Measurements from ENCODE around the gene JMJD8.

The JMJD8 gene

GRCh38 chr16:709566-710499 lies 25.7 kb upstream of the JMJD8 start:
- peak; percentile 43 for DNase-seq (ENCODE audit: low spot score)

- no peak for DNase-seq (ENCODE audit: low spot score)
Observed at GRCh38 chr16:708959-709358, 24.8 kb upstream of the JMJD8 start.

GRCh38 chr16:708019-708418 lies 23.9 kb upstream of the JMJD8 start:
- no peak for DNase-seq (ENCODE audit: low spot score)

DNA sequence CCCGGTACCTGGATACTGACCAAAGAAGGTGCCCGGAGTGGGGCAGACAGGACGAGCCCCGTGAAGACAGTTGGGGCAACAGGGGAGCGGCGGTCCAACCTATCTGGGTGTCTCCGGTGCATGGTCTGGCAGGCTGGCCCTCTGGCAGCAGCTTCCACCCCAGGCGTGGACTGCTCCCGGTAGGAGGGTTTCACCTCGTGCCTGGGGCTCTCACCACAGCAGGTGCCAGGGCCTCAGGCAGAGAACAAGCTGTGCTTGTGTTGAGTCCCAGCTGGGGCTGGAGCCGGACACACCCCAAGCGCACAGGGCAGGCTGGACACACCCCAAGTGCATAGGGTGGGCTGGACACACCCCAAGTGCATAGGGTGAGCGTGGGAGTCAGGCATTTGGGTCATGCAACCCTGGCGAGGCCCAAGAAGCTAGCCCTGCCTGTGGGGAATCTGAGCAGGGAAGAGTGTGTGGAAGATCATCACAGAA lies 23.0 kb upstream of the JMJD8 start:
- no peak for DNase-seq (ENCODE audit: low spot score)

DNA sequence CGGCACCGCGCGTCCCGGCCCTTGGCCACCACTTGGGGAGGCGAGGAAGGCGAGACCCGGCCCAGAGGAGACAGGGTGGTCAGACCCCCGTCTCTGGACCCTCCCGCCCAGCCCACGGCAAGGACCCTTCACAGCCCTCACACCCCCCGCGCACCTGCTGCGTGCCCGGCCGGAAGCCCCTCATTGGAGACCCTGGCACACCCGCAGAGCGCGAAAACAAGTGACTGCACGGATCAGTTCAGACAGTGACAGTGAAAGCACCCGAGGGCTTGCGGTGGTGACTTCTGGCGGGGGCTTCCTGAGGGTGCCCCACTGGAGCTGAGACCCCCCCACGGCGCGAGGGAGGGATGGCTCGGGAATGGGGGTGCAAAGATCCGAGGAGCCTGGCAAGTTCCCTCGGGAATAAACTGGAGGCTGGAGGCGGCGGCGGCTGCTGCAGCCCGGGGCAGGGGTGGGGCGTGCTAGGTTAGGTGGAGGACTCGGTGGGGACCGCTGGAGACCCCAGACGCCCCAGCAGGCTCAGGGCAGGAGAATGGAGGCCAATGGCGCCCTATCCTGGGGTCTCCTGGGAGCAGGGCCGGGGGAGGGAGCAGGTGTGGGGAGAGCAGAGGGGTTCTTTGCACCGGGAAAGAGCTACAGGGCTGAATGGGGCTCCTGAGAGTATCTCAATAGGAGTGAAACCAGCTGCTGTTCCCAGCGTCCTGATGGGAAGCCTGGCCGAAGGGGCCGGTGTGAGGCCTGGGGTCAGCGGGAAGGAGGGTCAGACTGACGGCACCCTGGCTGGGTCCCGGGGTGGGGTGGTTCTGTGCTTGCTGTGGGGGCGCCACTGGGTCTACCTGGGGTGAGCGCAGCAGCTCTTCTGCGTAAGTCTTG lies 22.3 kb upstream of the JMJD8 start:
- no peak for DNase-seq (ENCODE audit: low spot score)

DNA sequence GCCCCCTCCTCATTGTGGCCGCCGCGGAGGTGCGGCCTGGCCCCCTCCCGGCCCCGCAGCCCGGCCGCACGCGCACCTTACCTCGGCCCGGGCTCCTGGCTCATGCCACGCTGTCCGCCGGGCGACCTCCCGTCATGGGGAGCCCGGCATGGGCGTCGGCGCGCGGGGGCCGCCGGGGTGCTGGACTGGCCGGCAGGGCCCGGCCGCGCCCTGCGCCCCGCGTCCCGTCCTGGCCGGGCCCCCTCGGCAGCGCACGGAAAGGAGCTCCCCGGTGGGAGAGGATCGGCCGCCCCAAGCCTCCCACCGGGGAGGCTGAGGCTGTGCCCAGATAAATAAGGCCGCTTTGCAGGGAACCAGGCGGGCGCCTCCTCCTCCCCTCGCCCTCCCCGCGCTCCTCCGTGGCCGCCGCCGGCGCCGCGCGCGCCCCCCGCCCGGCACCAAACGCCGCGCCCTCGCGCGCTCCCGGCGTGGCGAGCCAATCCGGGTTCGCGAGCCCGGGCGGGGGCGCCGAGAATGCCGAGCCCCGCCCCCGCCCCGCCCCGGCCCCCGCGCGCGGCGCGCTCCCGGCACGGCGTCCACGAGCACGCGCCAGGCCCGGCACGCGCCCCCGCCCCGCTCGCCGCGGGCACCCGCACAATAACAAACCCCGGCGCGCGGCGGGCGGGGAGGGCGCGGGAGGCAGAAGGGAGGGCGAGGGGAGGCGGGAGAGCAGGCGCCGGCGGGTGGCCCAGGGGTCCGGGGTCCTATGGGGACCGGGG lies 21.5 kb upstream of the JMJD8 start, which contains the start of gene FBXL16:
FBXL16 (minus strand) TSS at position 371 of the 758 bp plus-strand sequence. CDS start 8,396 bp downstream, outside the sequence.
- DNase-seq (ENCODE audit: low spot score), result no peak

DNA sequence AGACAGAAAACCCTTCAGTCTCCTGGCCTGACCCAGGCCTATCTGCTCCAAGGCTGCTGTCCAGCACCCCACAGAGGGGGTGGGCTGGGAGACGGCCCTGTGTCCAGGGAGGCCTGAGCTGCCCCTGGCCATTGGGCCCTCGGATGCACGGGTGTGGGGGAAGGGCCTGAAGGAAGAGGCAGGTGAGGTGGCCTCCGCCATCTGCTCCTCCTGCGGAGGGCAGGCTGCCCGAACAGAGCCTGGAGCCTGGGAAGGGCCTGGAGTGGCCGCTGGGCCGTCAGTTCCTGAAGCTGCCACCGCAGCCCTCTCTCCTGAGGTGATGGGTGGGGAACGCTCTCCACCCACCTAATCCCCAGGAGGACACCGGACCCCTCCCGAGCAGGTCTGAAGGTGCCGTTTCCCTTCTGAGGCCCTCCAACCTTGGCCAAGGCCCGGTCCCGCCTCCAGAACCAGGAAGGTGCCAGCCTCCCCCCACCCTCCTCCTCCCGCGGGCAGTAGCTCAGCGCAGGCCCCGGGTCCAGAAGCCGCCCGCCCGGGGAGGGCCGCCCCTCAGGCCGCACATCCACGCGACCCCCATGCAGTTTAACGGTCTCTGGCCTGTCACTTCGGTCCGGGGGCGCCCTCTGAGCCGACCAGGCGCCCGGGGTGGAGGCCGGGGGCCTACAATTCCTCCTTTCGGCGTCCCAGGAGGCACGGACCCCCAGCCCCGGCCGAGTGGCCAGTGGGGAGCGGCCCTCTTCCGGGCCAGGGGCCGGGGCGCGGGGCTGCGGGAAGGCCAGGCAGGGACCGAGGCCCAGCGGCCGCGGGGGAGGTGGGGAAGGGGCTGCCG lies 20.6 kb upstream of the JMJD8 start:
- DNase-seq (ENCODE audit: low spot score), result no peak

- no peak for DNase-seq (ENCODE audit: low spot score)
Observed at GRCh38 chr16:704047-704446, 19.9 kb upstream of the JMJD8 start.

DNA sequence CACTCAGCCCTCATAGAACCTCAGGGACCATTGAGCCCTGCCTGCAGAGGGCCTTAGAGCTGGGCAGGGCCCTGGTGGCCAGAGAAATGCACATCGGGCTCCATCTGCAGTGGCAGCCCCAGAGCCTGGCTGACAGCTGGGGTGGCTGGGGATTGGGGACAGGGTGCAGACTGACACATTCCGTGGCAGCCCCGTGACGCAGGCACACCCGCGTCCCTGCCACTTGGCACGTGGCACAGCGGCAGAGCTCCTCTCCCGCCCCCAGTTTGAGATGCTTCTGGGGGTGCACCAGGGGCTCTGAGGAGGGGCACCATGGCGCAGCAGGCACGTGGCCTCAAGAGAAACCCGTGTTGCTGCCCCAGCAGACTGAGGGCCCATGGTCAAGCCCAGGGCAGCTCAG lies 19.3 kb upstream of the JMJD8 start:
- no peak for DNase-seq (ENCODE audit: low spot score)

DNA sequence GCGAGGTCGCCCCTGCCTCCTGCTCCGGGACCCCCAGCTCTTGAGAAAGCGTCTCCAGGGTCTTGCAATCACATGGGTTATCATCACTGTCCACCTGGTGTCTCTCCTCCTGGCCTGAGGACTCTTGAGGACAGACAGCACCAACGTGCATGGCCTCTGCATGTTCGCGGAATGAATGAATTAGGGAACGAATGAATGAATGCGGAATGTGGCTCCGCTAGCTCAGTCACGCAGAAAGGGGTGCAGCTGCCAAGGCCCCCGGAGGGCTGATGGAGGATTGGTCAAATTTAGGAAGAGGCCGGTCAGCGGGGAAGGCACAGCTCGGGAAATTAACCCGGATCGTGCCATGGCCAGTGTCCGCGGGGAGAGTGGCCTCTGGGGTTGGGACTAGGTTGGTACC lies 18.2 kb upstream of the JMJD8 start:
- no peak for DNase-seq (ENCODE audit: low spot score)

DNA sequence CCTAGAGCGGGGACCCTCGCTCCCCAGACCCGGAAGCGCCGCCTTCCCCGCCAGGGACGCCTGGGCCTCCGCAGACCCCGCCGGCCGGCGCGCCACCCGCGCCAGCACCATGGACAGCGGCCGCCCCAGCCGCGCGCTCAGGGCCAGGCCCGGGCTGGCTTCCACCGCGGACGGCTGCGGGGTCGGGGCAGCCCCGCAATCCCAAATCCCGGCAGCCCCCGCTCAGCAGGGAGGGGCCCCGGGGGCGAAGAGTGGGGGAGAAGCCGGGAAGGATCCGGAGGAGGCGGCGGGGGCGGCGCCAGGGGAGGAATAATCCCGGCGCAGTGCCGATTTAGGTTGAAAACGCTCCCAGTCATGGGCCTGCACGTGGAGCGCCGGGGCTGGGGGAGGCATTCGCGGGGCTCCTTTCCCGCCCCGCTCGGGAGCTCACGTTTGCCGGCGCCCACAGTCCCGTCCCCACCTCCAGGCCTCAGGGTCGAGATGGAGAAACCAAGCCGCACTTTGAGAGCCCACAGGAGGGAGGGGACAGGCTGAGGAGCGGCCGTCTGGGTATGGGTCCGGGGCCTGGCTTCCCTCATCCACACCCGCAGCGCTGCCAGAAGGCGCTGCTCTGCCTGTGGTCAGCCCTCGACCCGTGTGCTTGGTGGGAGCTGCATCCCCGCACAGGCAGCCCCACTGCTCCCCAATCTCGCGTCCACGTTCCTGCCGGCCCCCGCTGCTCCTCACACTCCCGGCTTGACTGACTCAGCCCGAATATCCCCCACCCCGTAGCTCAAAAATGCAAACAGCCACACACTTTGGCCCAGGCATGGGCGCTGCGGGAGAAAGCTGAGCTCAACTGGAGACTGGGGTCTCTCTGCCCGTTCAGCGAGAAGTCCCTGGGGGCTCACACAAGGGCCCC lies 16.8 kb upstream of the JMJD8 start:
- no peak for DNase-seq (ENCODE audit: low spot score)

- no peak for DNase-seq (ENCODE audit: low spot score)
Observed at GRCh38 chr16:698911-699671, 15.0 kb upstream of the JMJD8 start.

- peak; percentile 66 for DNase-seq (ENCODE audit: low spot score)
Observed at GRCh38 chr16:695355-696089, 11.4 kb upstream of the JMJD8 start.

GRCh38 chr16:694863-695354 lies 10.8 kb upstream of the JMJD8 start:
- no peak for DNase-seq (ENCODE audit: low spot score)

GRCh38 chr16:694187-694862 lies 10.2 kb upstream of the JMJD8 start:
- no peak for DNase-seq (ENCODE audit: low spot score)

DNA sequence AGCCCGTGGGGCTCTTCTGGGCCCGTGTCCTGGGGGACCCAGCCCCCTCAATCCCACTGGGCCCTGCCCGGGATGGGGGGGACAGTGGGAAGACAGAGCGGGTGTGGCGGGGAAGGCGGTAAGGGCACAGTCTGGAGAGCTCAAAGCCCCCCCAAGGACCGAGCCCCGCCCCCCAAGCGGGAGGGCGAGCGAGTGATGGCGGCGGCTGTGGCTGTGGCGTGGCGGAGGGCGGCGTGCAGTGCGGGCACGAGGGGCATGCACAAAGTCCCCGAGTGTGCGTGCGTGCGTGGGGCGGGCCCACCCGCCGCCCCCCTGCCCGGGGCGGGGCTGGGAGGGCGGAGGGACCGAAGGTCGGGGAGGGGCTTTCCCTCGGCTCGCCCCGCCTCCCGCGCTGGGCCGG lies 9.6 kb upstream of the JMJD8 start:
- DNase-seq (ENCODE audit: low spot score), result no peak

GRCh38 chr16:693364-693763 lies 9.2 kb upstream of the JMJD8 start:
- DNase-seq (ENCODE audit: low spot score), result no peak
